Measurements from ENCODE around the gene MAD1L1. TPM values are rescaled to one million over a fixed set of nuclear protein-coding genes. Genes with fewer than 3 reads are reported as not detected.

Gene MAD1L1
- total RNA-seq, 2 experiments from 2014 or later, result 40.0 to 44.7 TPM

- intact Hi-C loops (cut with micrococcal nuclease), result loop anchor here (10.0 kb wide), 1 partner anchor 107 kb away; no protein-coding TSS in a partner anchor
- DNase-seq (no peak), ATAC-seq (no peak)
- Mint-ChIP-seq H3K27ac (no peak overlapping the region), H3K27me3 (peaks cover 5% of the 10 kb centered on the region), H3K36me3 (ENCODE audit: low read depth) (peaks cover 16% of the 10 kb centered on the region), H3K4me1 (ENCODE audit: low read depth) (peaks cover 52% of the 10 kb centered on the region), H3K9me3 (no peaks in the 10 kb centered on the region), H3K4me3 (no peak overlapping the region)
- POLR2A ChIA-PET, result interaction anchor here (1.1 kb wide), 1 partner anchor 12 kb away, joined by 7 read pairs; no protein-coding TSS in a partner anchor
- TF ChIP-seq CTCF (IDR thresholded peaks at IDR 0.05), result no peak
- CTCF ChIA-PET, result interaction anchor here (2.0 kb wide), 1 partner anchor 12 kb away, joined by 7 read pairs; no protein-coding TSS in a partner anchor
Observed at GRCh38 chr7:1927937-1928644, 304.7 kb downstream of the MAD1L1 start.

- H3K4me3 Mint-ChIP-seq, result no peak overlapping the region
Observed at GRCh38 chr7:1926908-1927306, 305.8 kb downstream of the MAD1L1 start.

GRCh38 chr7:1925973-1926907, 306.5 kb downstream of the MAD1L1 start:
- Mint-ChIP-seq H3K27ac (peak overlapping the region; percentile 9), H3K4me1 (ENCODE audit: low read depth) (peaks cover 70% of the 10 kb centered on the region), H3K27me3 (peaks cover 5% of the 10 kb centered on the region), H3K9me3 (no peaks in the 10 kb centered on the region), H3K36me3 (ENCODE audit: low read depth) (peaks cover 13% of the 10 kb centered on the region), H3K4me3 (peak overlapping the region; percentile 1)
- DNase-seq, result peak; percentile 48
- ChIA-PET CTCF (interaction anchor here (1.0 to 2.0 kb wide), 4 partner anchors 9 to 269 kb away, joined by 3 to 7 read pairs (median 4); no protein-coding TSS in a partner anchor), POLR2A (interaction anchor here (1.1 kb wide), 1 partner anchor 173 kb away, joined by 3 read pairs; no protein-coding TSS in a partner anchor)
- peak; percentile 44 for ATAC-seq
- intact Hi-C loops (cut with micrococcal nuclease), result loop anchor here (10.0 kb wide), 1 partner anchor 109 kb away; no protein-coding TSS in a partner anchor
- TF ChIP-seq CTCF (IDR thresholded peaks at IDR 0.05), result no peak

More at GRCh38 chr7:1926908-1927306, 305.8 kb downstream of the MAD1L1 start:
- CTCF ChIA-PET, result interaction anchor here (1.0 to 2.0 kb wide), 4 partner anchors 9 to 268 kb away, joined by 3 to 7 read pairs (median 4); no protein-coding TSS in a partner anchor
- Mint-ChIP-seq H3K27me3 (peaks cover 5% of the 10 kb centered on the region), H3K9me3 (no peaks in the 10 kb centered on the region), H3K4me1 (ENCODE audit: low read depth) (peaks cover 64% of the 10 kb centered on the region), H3K27ac (no peak overlapping the region), H3K36me3 (ENCODE audit: low read depth) (peaks cover 16% of the 10 kb centered on the region)
- POLR2A ChIA-PET, result interaction anchor here (1.1 kb wide), 1 partner anchor 172 kb away, joined by 3 read pairs; no protein-coding TSS in a partner anchor
- TF ChIP-seq CTCF (IDR thresholded peaks at IDR 0.05), result no peak
- ATAC-seq (no peak), DNase-seq (no peak)
- intact Hi-C loops (cut with micrococcal nuclease), result loop anchor here (10.0 kb wide), 1 partner anchor 108 kb away; no protein-coding TSS in a partner anchor

GRCh38 chr7:1925349-1925748, 307.4 kb downstream of the MAD1L1 start:
- H3K27ac Mint-ChIP-seq, result no peak overlapping the region
- ATAC-seq (no peak), DNase-seq (peak; percentile 50)
- TF ChIP-seq CTCF (IDR thresholded peaks at IDR 0.05), result peak; percentile 27
- H3K36me3 Mint-ChIP-seq (ENCODE audit: low read depth), result peaks cover 13% of the 10 kb centered on the region
- peaks cover 77% of the 10 kb centered on the region for H3K4me1 Mint-ChIP-seq (ENCODE audit: low read depth)
- H3K4me3 Mint-ChIP-seq, result peak overlapping the region; percentile 1
- ChIA-PET POLR2A (interaction anchor here (1.1 kb wide), 1 partner anchor 14 kb away, joined by 4 read pairs; no protein-coding TSS in a partner anchor), CTCF (no interaction called here)
- intact Hi-C loops (cut with micrococcal nuclease), result loop anchor here (10.0 kb wide), 1 partner anchor 109 kb away; no protein-coding TSS in a partner anchor
- peaks cover 6% of the 10 kb centered on the region for H3K27me3 Mint-ChIP-seq
- no peaks in the 10 kb centered on the region for H3K9me3 Mint-ChIP-seq

All from activated CD8-positive, alpha-beta T cell treated with anti-CD3 and anti-CD28 coated beads for 36 hours (primary cell).